ENCODE data around the gene TCL1B.

DNA sequence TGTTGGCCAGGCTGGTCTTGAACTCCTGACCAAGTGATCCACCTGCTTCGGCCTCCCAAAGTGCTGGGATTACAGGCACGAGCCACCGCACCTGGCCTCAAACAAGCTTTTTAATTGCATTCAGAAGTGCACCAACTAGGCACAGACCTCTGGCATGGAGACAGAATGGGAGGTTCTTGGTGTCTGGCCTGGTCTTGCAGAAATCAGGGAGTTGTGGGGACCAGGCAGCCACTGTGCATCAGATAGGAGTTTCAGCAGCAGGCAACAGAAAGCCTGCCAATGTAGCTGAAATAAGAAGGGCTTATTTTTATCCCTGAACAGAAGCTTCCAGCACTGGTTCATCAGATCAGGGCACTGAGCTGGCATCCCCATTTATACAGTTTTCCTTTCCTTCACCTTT, 22.2 kb upstream of the TCL1B start:
- TF ChIP-seq, protein P1, sequence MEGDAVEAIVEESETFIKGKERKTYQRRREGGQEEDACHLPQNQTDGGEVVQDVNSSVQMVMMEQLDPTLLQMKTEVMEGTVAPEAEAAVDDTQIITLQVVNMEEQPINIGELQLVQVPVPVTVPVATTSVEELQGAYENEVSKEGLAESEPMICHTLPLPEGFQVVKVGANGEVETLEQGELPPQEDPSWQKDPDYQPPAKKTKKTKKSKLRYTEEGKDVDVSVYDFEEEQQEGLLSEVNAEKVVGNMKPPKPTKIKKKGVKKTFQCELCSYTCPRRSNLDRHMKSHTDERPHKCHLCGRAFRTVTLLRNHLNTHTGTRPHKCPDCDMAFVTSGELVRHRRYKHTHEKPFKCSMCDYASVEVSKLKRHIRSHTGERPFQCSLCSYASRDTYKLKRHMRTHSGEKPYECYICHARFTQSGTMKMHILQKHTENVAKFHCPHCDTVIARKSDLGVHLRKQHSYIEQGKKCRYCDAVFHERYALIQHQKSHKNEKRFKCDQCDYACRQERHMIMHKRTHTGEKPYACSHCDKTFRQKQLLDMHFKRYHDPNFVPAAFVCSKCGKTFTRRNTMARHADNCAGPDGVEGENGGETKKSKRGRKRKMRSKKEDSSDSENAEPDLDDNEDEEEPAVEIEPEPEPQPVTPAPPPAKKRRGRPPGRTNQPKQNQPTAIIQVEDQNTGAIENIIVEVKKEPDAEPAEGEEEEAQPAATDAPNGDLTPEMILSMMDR (IDR thresholded peaks at IDR 0.05), result no peak
- no peak for TF ChIP-seq POLR2A (IDR thresholded peaks at IDR 0.05)
- TF ChIP-seq EP300 (IDR thresholded peaks at IDR 0.05), result no peak

All from gastroesophageal sphincter (tissue), 3 donors.